Neuronal stem cell (in vitro differentiated cells): ENCODE results near the gene PLEKHA5.

Experiments used
- DNase-seq: peaks from one replicate; pipeline ENCODE4 v3.0.0-alpha.2; 2013; ENCODE audit warnings: low spot score
- H2AFZ ChIP-seq: one replicate; pipeline ENCODE4 v1.6.1; 2013; ENCODE audit warnings: mild to moderate bottlenecking, low read length, inconsistent platforms
- H2AK5ac ChIP-seq: 2 replicates; pipeline ENCODE4 v1.6.1; 2013; ENCODE audit warnings: low read depth, mild to moderate bottlenecking, inconsistent platforms, low read length, moderate library complexity, mixed read lengths
- H2BK120ac ChIP-seq: 2 replicates; pipeline ENCODE4 v1.6.1; 2013; ENCODE audit warnings: low read depth, mild to moderate bottlenecking, inconsistent platforms, low read length, moderate library complexity, mixed read lengths
- H2BK12ac ChIP-seq: one replicate; pipeline ENCODE4 v1.6.1; 2013; ENCODE audit warnings: low read length, inconsistent platforms
- H2BK15ac ChIP-seq: 2 replicates; pipeline ENCODE4 v1.6.1; 2013; ENCODE audit warnings: mild to moderate bottlenecking, low read length, inconsistent platforms, mixed read lengths
- H2BK5ac ChIP-seq: one replicate; pipeline ENCODE4 v1.6.1; 2013; ENCODE audit warnings: inconsistent platforms, mild to moderate bottlenecking, low read length, moderate library complexity
- H3K14ac ChIP-seq: one replicate; pipeline ENCODE4 v1.6.1; 2013; ENCODE audit warnings: low read length, inconsistent platforms
- H3K18ac ChIP-seq: 2 replicates; pipeline ENCODE4 v1.6.1; 2013; ENCODE audit warnings: low read length, inconsistent platforms
- H3K23ac ChIP-seq: 2 replicates; pipeline ENCODE4 v1.6.1; 2013; ENCODE audit warnings: low read depth, mild to moderate bottlenecking, mixed read lengths, low read length, inconsistent platforms; ENCODE audit not compliant: poor library complexity
- H3K27ac ChIP-seq: replicated peaks from 3 replicates; pipeline ENCODE4 v1.5.1; 2013; ENCODE audit warnings: low read length, inconsistent platforms
- H3K27me3 ChIP-seq, 3 experiments: 2 replicates each; pipeline ENCODE4 v1.6.1; 2013; ENCODE audit warnings: low read length in 3 of 3, mild to moderate bottlenecking in 2 of 3, inconsistent platforms in 1 of 3, low read depth in 1 of 3, mixed read lengths in 1 of 3, moderate library complexity in 1 of 3; ENCODE audit not compliant: control insufficient read depth in 3 of 3, insufficient read depth in 3 of 3
- H3K36me3 ChIP-seq, 2 donors: replicated peaks in 1 of 2; 2 replicates each; pipeline ENCODE4 v1.6.1; 2013; ENCODE audit warnings: low read length in 2 of 2; ENCODE audit not compliant: control insufficient read depth in 2 of 2, insufficient read depth in 2 of 2
- H3K4ac ChIP-seq: 2 replicates; pipeline ENCODE4 v1.6.1; 2013; ENCODE audit warnings: inconsistent platforms, mild to moderate bottlenecking, low read length, moderate library complexity
- H3K4me1 ChIP-seq, 2 donors: 1 replicate in 1 of 2; 2 replicates in 1 of 2; pipeline ENCODE4 v1.6.1; 2013; ENCODE audit warnings: low read length in 2 of 2, low read depth in 1 of 2; ENCODE audit not compliant: control insufficient read depth in 2 of 2, insufficient read depth in 1 of 2
- H3K4me2 ChIP-seq: one replicate; pipeline ENCODE4 v1.6.1; 2013; ENCODE audit warnings: mild to moderate bottlenecking, low read length, inconsistent platforms; ENCODE audit not compliant: insufficient read depth, poor library complexity, severe bottlenecking
- H3K4me3 ChIP-seq, 2 donors: 2 replicates each; pipeline ENCODE4 v1.5.1; 2013; ENCODE audit warnings: low read length in 2 of 2, mild to moderate bottlenecking in 2 of 2, inconsistent platforms in 1 of 2, moderate library complexity in 1 of 2
- H3K79me1 ChIP-seq: one replicate; pipeline ENCODE4 v1.6.1; 2013; ENCODE audit warnings: low read depth, mild to moderate bottlenecking, inconsistent platforms, low read length, moderate library complexity
- H3K9ac ChIP-seq: one replicate; pipeline ENCODE4 v1.6.1; 2013; ENCODE audit warnings: mild to moderate bottlenecking, low read depth, low read length, inconsistent platforms; ENCODE audit not compliant: poor library complexity
- H3K9me3 ChIP-seq, 2 donors: replicated peaks in 1 of 2; 2 replicates each; pipeline versions ENCODE3 to v1.6.1; 2013; ENCODE audit warnings: low read length in 2 of 2, mild to moderate bottlenecking in 2 of 2, inconsistent platforms in 1 of 2, low read depth in 1 of 2, mixed read lengths in 1 of 2, moderate library complexity in 1 of 2; ENCODE audit not compliant: control insufficient read depth in 2 of 2, insufficient read depth in 1 of 2
- H4K8ac ChIP-seq: one replicate; pipeline ENCODE4 v1.6.1; 2013; ENCODE audit warnings: low read depth, mild to moderate bottlenecking, inconsistent platforms, low read length, moderate library complexity
- H4K91ac ChIP-seq: one replicate; pipeline ENCODE4 v1.6.1; 2013; ENCODE audit warnings: low read length, low read depth, mild to moderate bottlenecking, inconsistent platforms; ENCODE audit not compliant: poor library complexity
- WGBS, 2 donors: extraction: QIAGEN DNeasy Blood & Tissue Kit; methylation state at CpG; one replicate each; pipeline ENCODE4 v1.1.7; 2013; ENCODE audit warnings: missing lambda C conversion rate in 2 of 2, mixed read lengths in 1 of 2; ENCODE audit not compliant: insufficient read length in 2 of 2, insufficient replicate concordance in 1 of 2; ENCODE audit errors: extremely low coverage in 2 of 2; 5-methylcytosine and 5-hydroxymethylcytosine counted together

The PLEKHA5 gene

GRCh38 chr12:19205120-19205519, 75.6 kb downstream of the PLEKHA5 start:
- Histone ChIP-seq H3K18ac (no peak overlapping the region), H4K8ac (no peak overlapping the region), H2BK12ac (no peak overlapping the region), H2BK15ac (no peak overlapping the region), H3K9me3 (no peaks in the 10 kb centered on the region), H3K4me1 (peaks cover 0 to 5% of the 10 kb centered on the region in 2 donors), H3K79me1 (no peaks in the 10 kb centered on the region), H3K4me2 (no peak overlapping the region), H2BK5ac (no peak overlapping the region), H3K23ac (no peak overlapping the region), H2AK5ac (no peak overlapping the region), H3K9ac (no peak overlapping the region), H3K27ac (no peak overlapping the region), H3K14ac (no peak overlapping the region), H2AFZ (no peak overlapping the region), H3K27me3 (no peaks in the 10 kb centered on the region), H3K4ac (no peak overlapping the region), H3K4me3 (no peak overlapping the region), H4K91ac (no peak overlapping the region), H3K36me3 (peaks cover 0 to 12% of the 10 kb centered on the region in 2 donors), H2BK120ac (no peak overlapping the region)
- DNase-seq = peak; percentile 38
- WGBS, 2 donors = no CpG with 5 or more reads among the region's 4 CpGs

- Histone ChIP-seq H2BK15ac (no peak overlapping the region), H4K8ac (no peak overlapping the region), H2AFZ (no peak overlapping the region), H2BK120ac (no peak overlapping the region), H3K27ac (no peak overlapping the region), H3K4ac (no peak overlapping the region), H3K4me2 (no peak overlapping the region), H2BK12ac (no peak overlapping the region), H2BK5ac (no peak overlapping the region), H2AK5ac (no peak overlapping the region), H3K23ac (no peak overlapping the region), H3K27me3 (no peaks in the 10 kb centered on the region), H3K36me3 (peaks cover 0 to 9% of the 10 kb centered on the region in 2 donors), H3K9ac (no peak overlapping the region), H4K91ac (no peak overlapping the region), H3K4me1 (peaks cover 0 to 5% of the 10 kb centered on the region in 2 donors), H3K18ac (no peak overlapping the region), H3K14ac (no peak overlapping the region), H3K4me3 (no peak overlapping the region), H3K79me1 (no peaks in the 10 kb centered on the region), H3K9me3 (peaks cover 0 to 5% of the 10 kb centered on the region in 2 donors)
- DNase-seq = no peak
- no CpG with 5 or more reads among the region's 4 CpGs for WGBS, 2 donors
Observed at GRCh38 chr12:19206493-19207077, 77.1 kb downstream of the PLEKHA5 start.

- Histone ChIP-seq H3K14ac (no peak overlapping the region), H3K9me3 (peaks cover 0 to 5% of the 10 kb centered on the region in 2 donors), H2BK5ac (no peak overlapping the region), H2BK12ac (no peak overlapping the region), H3K4me1 (peaks cover 0 to 7% of the 10 kb centered on the region in 2 donors), H3K23ac (no peak overlapping the region), H2AFZ (no peak overlapping the region), H4K91ac (no peak overlapping the region), H3K27ac (no peak overlapping the region), H3K79me1 (no peaks in the 10 kb centered on the region), H2BK120ac (no peak overlapping the region), H3K4me3 (no peak overlapping the region), H3K9ac (no peak overlapping the region), H3K4me2 (no peak overlapping the region), H3K27me3 (no peaks in the 10 kb centered on the region), H3K4ac (no peak overlapping the region), H3K36me3 (peaks cover 0 to 9% of the 10 kb centered on the region in 2 donors), H4K8ac (no peak overlapping the region), H2BK15ac (no peak overlapping the region), H2AK5ac (no peak overlapping the region), H3K18ac (no peak overlapping the region)
- no peak for DNase-seq
- no CpG with 5 or more reads among the region's 2 CpGs for WGBS, 2 donors
Observed at GRCh38 chr12:19208456-19208855, 78.9 kb downstream of the PLEKHA5 start.

- no peak overlapping the region for H2BK12ac ChIP-seq
- H3K18ac ChIP-seq = no peak overlapping the region
- no peak overlapping the region for H2AFZ ChIP-seq
- no CpG with 5 or more reads among the region's 2 CpGs for WGBS, 2 donors
- no peak overlapping the region for H2BK5ac ChIP-seq
- no peak overlapping the region for H3K4me2 ChIP-seq
- peaks cover 0 to 9% of the 10 kb centered on the region in 2 donors for H3K36me3 ChIP-seq
- peaks cover 0 to 6% of the 10 kb centered on the region in 2 donors for H3K4me1 ChIP-seq
- no peak overlapping the region for H3K4ac ChIP-seq
- H3K23ac ChIP-seq = no peak overlapping the region
- no peak overlapping the region for H4K8ac ChIP-seq
- H2AK5ac ChIP-seq = no peak overlapping the region
- no peaks in the 10 kb centered on the region for H3K27me3 ChIP-seq
- no peak overlapping the region for H2BK15ac ChIP-seq
- no peaks in the 10 kb centered on the region for H3K79me1 ChIP-seq
- H3K9ac ChIP-seq = no peak overlapping the region
- H3K27ac ChIP-seq = no peak overlapping the region
- DNase-seq = no peak
- H3K4me3 ChIP-seq = no peak overlapping the region
- no peak overlapping the region for H3K14ac ChIP-seq
- no peak overlapping the region for H2BK120ac ChIP-seq
- no peak overlapping the region for H4K91ac ChIP-seq
- peaks cover 0 to 5% of the 10 kb centered on the region in 2 donors for H3K9me3 ChIP-seq
Observed at GRCh38 chr12:19209661-19210060, 80.1 kb downstream of the PLEKHA5 start.
